ENCODE results near the gene RAI1. TPM values are rescaled to one million over a fixed set of nuclear protein-coding genes. Genes with fewer than 3 reads are reported as not detected.

RAI1 gene
- total RNA-seq, 1 experiment from 2014 or later, result 86.3 TPM

DNA sequence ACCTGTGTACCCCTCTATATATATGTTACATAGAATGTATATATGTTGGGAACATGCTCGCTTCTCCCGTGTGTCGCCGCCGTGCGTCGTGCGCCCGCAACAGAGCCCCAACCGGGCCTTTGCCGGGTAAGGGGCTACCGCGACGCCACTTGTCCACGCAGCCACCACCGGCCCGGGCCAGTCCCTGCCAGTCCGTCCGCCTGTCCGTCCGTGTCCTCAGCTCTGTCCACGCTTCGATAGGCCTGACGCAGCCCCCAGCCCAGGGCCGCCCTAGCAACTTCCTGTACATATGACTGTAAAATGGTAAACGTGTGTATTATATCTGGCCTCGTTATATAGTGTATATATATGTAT, 129.6 kb downstream of the RAI1 start:
- Histone ChIP-seq H3K9me2 (ENCODE audit: insufficient read depth) (no peaks in the 10 kb centered on the region), H3K9me3 (ENCODE audit: insufficient read depth, low read depth) (no peaks in the 10 kb centered on the region), H3K79me2 (ENCODE audit: low read depth) (no peaks in the 10 kb centered on the region; the same call in 1 of the 2 replicates), H3K36me3 (ENCODE audit: low read depth) (0 out of 2 replicates have a peak, but pooled peaks cover 13% of the 10 kb centered on the region), H3K4me1 (replicated peaks; ENCODE audit: insufficient read depth) (peaks cover 18% of the 10 kb centered on the region; the same call in 1 of the 2 replicates), H2AFZ (no peak overlapping the region), H4K20me1 (ENCODE audit: insufficient read depth) (peaks cover 74% of the 10 kb centered on the region), H3K27me3 (ENCODE audit: insufficient read depth, low read depth) (no peaks in the 10 kb centered on the region), H3K4me3 (no peak overlapping the region), H3K27ac (no peak overlapping the region), H3K4me2 (no peak overlapping the region), H3F3A (ENCODE audit: insufficient read depth, low read depth) (peaks cover 84% of the 10 kb centered on the region)
- intact Hi-C loops (cut with micrococcal nuclease; ENCODE audit: unreplicated experiment), result no loop called here
- BruUV-seq (replicated peaks), result TSS peak; percentile 25
- ChIA-PET POLR2A (ENCODE audit: unreplicated experiment) (no interaction called here), CTCF (interaction anchor here (0.6 to 0.7 kb wide), 2 partner anchors 49 to 71 kb away, joined by 3 to 7 read pairs; no protein-coding TSS in a partner anchor)
- DNase-seq, result no peak
- TF ChIP-seq CTCF (conservative IDR thresholded peaks at IDR 0.05) (no peak), EZH2 (IDR thresholded peaks at IDR 0.05; ENCODE audit: low read depth) (no peak)

GRCh38 chr17:17811381-17812210, 130.3 kb downstream of the RAI1 start:
- H3K9me2 ChIP-seq (ENCODE audit: insufficient read depth), result no peaks in the 10 kb centered on the region
- peak overlapping the region; percentile 8; the same call in 1 of the 2 replicates for H3K27ac ChIP-seq
- 0 out of 2 replicates have a peak, but pooled peaks cover 10% of the 10 kb centered on the region for H3K36me3 ChIP-seq (ENCODE audit: low read depth)
- peaks cover 72% of the 10 kb centered on the region for H4K20me1 ChIP-seq (ENCODE audit: insufficient read depth)
- peaks cover 18% of the 10 kb centered on the region; the same call in 1 of the 2 replicates for H3K4me1 ChIP-seq (replicated peaks; ENCODE audit: insufficient read depth)
- H3K9me3 ChIP-seq (ENCODE audit: insufficient read depth, low read depth), result no peaks in the 10 kb centered on the region
- TF ChIP-seq EZH2 (IDR thresholded peaks at IDR 0.05; ENCODE audit: low read depth) (no peak), CTCF (conservative IDR thresholded peaks at IDR 0.05) (no peak)
- peaks cover under 1% of the 10 kb centered on the region; the same call in 1 of the 2 replicates for H3K79me2 ChIP-seq (ENCODE audit: low read depth)
- ChIA-PET POLR2A (ENCODE audit: unreplicated experiment) (interaction anchor here (0.5 to 0.6 kb wide), 2 partner anchors 29 to 230 kb away, joined by 3 read pairs; no protein-coding TSS in a partner anchor), CTCF (interaction anchor here (0.6 to 0.7 kb wide), 5 partner anchors 9 to 133 kb away, joined by 3 to 7 read pairs (median 3); no protein-coding TSS in a partner anchor)
- H2AFZ ChIP-seq, result no peak overlapping the region
- DNase-seq, result no peak
- no peaks in the 10 kb centered on the region for H3K27me3 ChIP-seq (ENCODE audit: insufficient read depth, low read depth)
- H3K4me3 ChIP-seq, result no peak overlapping the region
- BruUV-seq (replicated peaks), result no TSS peak
- intact Hi-C loops (cut with micrococcal nuclease; ENCODE audit: unreplicated experiment), result loop anchor here (1.0 to 2.0 kb wide), 3 partner anchors 49 to 131 kb away; partner anchors contain the start of gene RAI1
- H3K4me2 ChIP-seq, result no peak overlapping the region
- H3F3A ChIP-seq (ENCODE audit: insufficient read depth, low read depth), result peaks cover 79% of the 10 kb centered on the region

- no peak overlapping the region for H2AFZ ChIP-seq
- POLR2A ChIA-PET (ENCODE audit: unreplicated experiment), result interaction anchor here (0.6 kb wide), 1 partner anchor 28 kb away, joined by 3 read pairs; no protein-coding TSS in a partner anchor
- peaks cover 76% of the 10 kb centered on the region for H4K20me1 ChIP-seq (ENCODE audit: insufficient read depth)
- TF ChIP-seq CTCF (conservative IDR thresholded peaks at IDR 0.05), result peak; percentile 100
- no peak for TF ChIP-seq EZH2 (IDR thresholded peaks at IDR 0.05; ENCODE audit: low read depth)
- 0 out of 2 replicates have a peak overlapping the region, but pooled peaks have one; percentile 8 for H3K27ac ChIP-seq
- no peak overlapping the region for H3K4me3 ChIP-seq
- no peaks in the 10 kb centered on the region for H3K27me3 ChIP-seq (ENCODE audit: insufficient read depth, low read depth)
- H3K36me3 ChIP-seq (ENCODE audit: low read depth), result peaks cover 17% of the 10 kb centered on the region; the same call in 1 of the 2 replicates
- peak; percentile 49 to 76 for DNase-seq
- TSS peak; percentile 15 for BruUV-seq (replicated peaks)
- CTCF ChIA-PET, result interaction anchor here (0.7 kb wide), 2 partner anchors 75 to 134 kb away, joined by 3 to 7 read pairs; no protein-coding TSS in a partner anchor
- intact Hi-C loops (cut with micrococcal nuclease; ENCODE audit: unreplicated experiment), result loop anchor here (1.0 to 2.0 kb wide), 3 partner anchors 48 to 132 kb away; partner anchors contain the start of gene RAI1
- H3K9me3 ChIP-seq (ENCODE audit: insufficient read depth, low read depth), result no peaks in the 10 kb centered on the region
- H3K4me2 ChIP-seq, result no peak overlapping the region
- peaks cover 16% of the 10 kb centered on the region; the same call in 1 of the 2 replicates for H3K4me1 ChIP-seq (replicated peaks; ENCODE audit: insufficient read depth)
- H3K79me2 ChIP-seq (ENCODE audit: low read depth), result peaks cover 9% of the 10 kb centered on the region; the same call in 1 of the 2 replicates
- no peaks in the 10 kb centered on the region for H3K9me2 ChIP-seq (ENCODE audit: insufficient read depth)
- H3F3A ChIP-seq (ENCODE audit: insufficient read depth, low read depth), result peaks cover 81% of the 10 kb centered on the region
These were observed 131.2 kb downstream of the RAI1 start for GRCh38 chr17:17812211-17813054.

All from PC-9 (cell line).